C4-2B (cell line): Measurements from ENCODE around the gene SLC31A2.

ENCODE experiments used
- CTCF ChIP-seq: fragments of 450-650 bp; conservative IDR thresholded peaks from 2 replicates; pipeline ENCODE4 v1.5.1; 2017; ENCODE audit warnings: mild to moderate bottlenecking
- ZFX ChIP-seq: fragments of 450-650 bp; IDR thresholded peaks from 2 replicates; pipeline ENCODE4 v1.6.1; 2017

GRCh38 chr9:113129466-113129865 lies 21.3 kb upstream of the SLC31A2 start:
- TF ChIP-seq ZFX (no peak), CTCF (no peak)
